HCT116 (cell line): Measurements from ENCODE around the gene CELF2. TPM values are rescaled to one million over a fixed set of nuclear protein-coding genes. Genes with fewer than 3 reads are reported as not detected.

Experiments used
- ATAC-seq: fragments of 200-7000 bp; cut with Tn5 transposase; 2 replicates; pipeline ENCODE4 v1.9.1; 2020; ENCODE audit warnings: mild to moderate bottlenecking, moderate library complexity
- BruUV-seq: library from RNA; stranded (reverse); fragments of 400-500 nt; replicated peaks from 2 replicates; lab custom pipeline; 2021; lab: Mats Ljungman, UMichigan
- CTCF ChIA-PET: fragments of 300-600 bp; sonication (Branson Sonifier 250); formaldehyde crosslinking; loops from one replicate; lab custom pipeline; 2021; ENCODE audit warnings: antibody characterized with exemption; lab: Charles Lee
- POLR2A ChIA-PET: fragments of 300-600, 350-600 bp; sonication (Branson Sonifier 250); formaldehyde crosslinking; loops from one replicate; lab custom pipeline; 2021; ENCODE audit warnings: antibody characterized with exemption; lab: Charles Lee
- RAD21 ChIA-PET, 2 experiments: fragments of 300-600 bp; sonication (Branson Sonifier 250); formaldehyde crosslinking; loops; one replicate each; lab custom pipeline; 2023; ENCODE audit warnings: low total read pairs in 2 of 2; ENCODE audit not compliant: uncharacterized antibody in 2 of 2, unreplicated experiment in 2 of 2, low non-redundant PET in 1 of 2; lab: Charles Lee
- DNase-seq: peaks from one replicate; pipeline ENCODE4 v3.0.0-alpha.2; 2010; ENCODE audit warnings: low read depth, low spot score
- H2AFZ ChIP-seq: fragments of 200-600 bp; shearing (Covaris generic), sonication (generic); 2 replicates; pipeline ENCODE4 v1.6.1; 2017; ENCODE audit warnings: low read depth, mixed run types, mixed read lengths, antibody characterized with exemption, low read length; ENCODE audit not compliant: poor library complexity, severe bottlenecking
- H3K27ac ChIP-seq: 2 replicates; pipeline ENCODE4 v1.5.1; 2012; ENCODE audit warnings: low read depth, low read length
- H3K27me3 ChIP-seq: fragments of 200-600 bp; sonication (generic); 2 replicates; pipeline ENCODE4 v1.6.1; 2016; ENCODE audit warnings: mixed run types, low read length, mixed read lengths; ENCODE audit not compliant: insufficient read depth
- H3K36me3 ChIP-seq, 2 experiments: fragments of 200-500 bp in 1 of 2; fragments of 200-600 bp in 1 of 2; sonication (Bioruptor generic) in 1 of 2; sonication (generic) in 1 of 2; 2 replicates each; pipeline versions ENCODE4 v1.5.1 to v1.6.1; 2014 to 2016; ENCODE audit warnings: low read length in 2 of 2, inconsistent platforms in 1 of 2, mixed read lengths in 1 of 2, mixed run types in 1 of 2; ENCODE audit not compliant: insufficient read depth in 2 of 2, control insufficient read depth in 1 of 2
- H3K4me1 ChIP-seq, 2 experiments: fragments of 200-600 bp in 1 of 2; sonication (generic) in 1 of 2; 2 replicates each; pipeline versions ENCODE4 v1.5.1 to v1.6.1; 2012 to 2017; ENCODE audit warnings: low read length in 2 of 2, inconsistent platforms in 1 of 2, mild to moderate bottlenecking in 1 of 2, mixed read lengths in 1 of 2, mixed run types in 1 of 2, moderate library complexity in 1 of 2; ENCODE audit not compliant: insufficient read depth in 2 of 2, control insufficient read depth in 1 of 2
- H3K4me2 ChIP-seq: fragments of 200-600 bp; sonication (generic); 2 replicates; pipeline ENCODE4 v1.6.1; 2017; ENCODE audit warnings: mixed run types, low read length, mixed read lengths
- H3K4me3 ChIP-seq, 2 experiments: fragments of 200-600 bp in 1 of 2; sonication (generic) in 1 of 2; replicated peaks in 1 of 2; 2 replicates each; pipeline ENCODE4 v1.5.1; 2011 to 2016; ENCODE audit warnings: low read length in 2 of 2, control low read depth in 1 of 2, low read depth in 1 of 2, mild to moderate bottlenecking in 1 of 2, mixed read lengths in 1 of 2, mixed run types in 1 of 2
- H3K79me2 ChIP-seq: fragments of 200-600 bp; sonication (generic); 2 replicates; pipeline ENCODE4 v1.6.1; 2017; ENCODE audit warnings: mild to moderate bottlenecking, mixed run types, low read length, moderate library complexity, mixed read lengths; ENCODE audit not compliant: insufficient read depth
- H3K9ac ChIP-seq: fragments of 200-600 bp; sonication (generic); 2 replicates; pipeline ENCODE4 v1.6.1; 2016; ENCODE audit warnings: low read length, mixed read lengths
- H3K9me2 ChIP-seq: fragments of 200-600 bp; sonication (generic), shearing (Covaris generic); 2 replicates; pipeline ENCODE4 v1.6.1; 2017; ENCODE audit warnings: mixed run types, mild to moderate bottlenecking, moderate library complexity; ENCODE audit not compliant: insufficient read depth
- H3K9me3 ChIP-seq, 2 experiments: fragments of 200-500 bp in 1 of 2; fragments of 200-600 bp in 1 of 2; sonication (Bioruptor generic) in 1 of 2; sonication (generic) in 1 of 2; 2 replicates each; pipeline ENCODE4 v1.6.1; 2014 to 2017; ENCODE audit warnings: low read length in 2 of 2, mixed read lengths in 2 of 2, inconsistent platforms in 1 of 2, low read depth in 1 of 2, mild to moderate bottlenecking in 1 of 2, mixed run types in 1 of 2, moderate library complexity in 1 of 2; ENCODE audit not compliant: control insufficient read depth in 1 of 2, insufficient read depth in 1 of 2
- H4K20me1 ChIP-seq: fragments of 200-600 bp; sonication (generic), shearing (Covaris generic); 2 replicates; pipeline ENCODE4 v1.6.1; 2017; ENCODE audit warnings: mixed run types, mild to moderate bottlenecking, moderate library complexity; ENCODE audit not compliant: insufficient read depth
- CEBPB ChIP-seq: IDR thresholded peaks from 2 replicates; pipeline ENCODE4 v1.6.1; 2012; ENCODE audit warnings: low read depth
- EGR1 ChIP-seq: IDR thresholded peaks from 2 replicates; pipeline ENCODE4 v1.6.1; 2012; ENCODE audit warnings: low read depth
- ELF1 ChIP-seq: IDR thresholded peaks from 2 replicates; pipeline ENCODE4 v1.6.1; 2012; ENCODE audit warnings: low read depth, borderline replicate concordance
- EZH2 ChIP-seq: fragments of 200-600 bp; sonication (generic); IDR thresholded peaks from 2 replicates; pipeline ENCODE4 v1.6.1; 2017; ENCODE audit warnings: antibody characterized with exemption, mixed run types
- EZH2phosphoT487 ChIP-seq: fragments of 200-600 bp; IDR thresholded peaks from 2 replicates; pipeline ENCODE4 v1.6.1; 2018; ENCODE audit warnings: antibody characterized with exemption, borderline replicate concordance
- JUND ChIP-seq: IDR thresholded peaks from 2 replicates; pipeline ENCODE4 v1.6.1; 2012
- RAD21 ChIP-seq: IDR thresholded peaks from 2 replicates; pipeline ENCODE4 v1.6.1; 2012; ENCODE audit warnings: low read depth, mild to moderate bottlenecking
- REST ChIP-seq: IDR thresholded peaks from 2 replicates; pipeline ENCODE4 v1.6.1; 2012; ENCODE audit warnings: low read depth
- SIN3A ChIP-seq: IDR thresholded peaks from 2 replicates; pipeline ENCODE4 v1.6.1; 2012; ENCODE audit warnings: low read depth
- SP1 ChIP-seq: IDR thresholded peaks from 2 replicates; pipeline ENCODE4 v1.6.1; 2012; ENCODE audit warnings: low read depth
- intact Hi-C: fragments of 100-400 bp; cut with micrococcal nuclease; formaldehyde crosslinking; loops from 2 replicates; pipeline ENCODE4 v1.10.0; 2022
- total RNA-seq: library from RNA; stranded (reverse); gene quantifications from one replicate; pipeline ENCODE4 v1.2.1, GENCODE V29; 2021; ENCODE audit not compliant: unreplicated experiment
- TF ChIP-seq, protein P1 (sequence below): IDR thresholded peaks from 2 replicates; pipeline ENCODE4 v1.6.1; 2012

The CELF2 gene
- total RNA-seq, 1 experiment from 2014 or later, result 0.66 TPM

- Histone ChIP-seq H3K4me3 (no peak overlapping the region), H3K9me2 (no peaks in the 10 kb centered on the region), H3K4me2 (no peak overlapping the region), H3K36me3 (no peaks in the 10 kb centered on the region), H3K4me1 (no peaks in the 10 kb centered on the region), H2AFZ (no peak overlapping the region), H3K9ac (no peak overlapping the region), H3K27ac (no peak overlapping the region), H3K9me3 (no peaks in the 10 kb centered on the region), H3K27me3 (no peaks in the 10 kb centered on the region), H3K79me2 (no peaks in the 10 kb centered on the region), H4K20me1 (no peaks in the 10 kb centered on the region)
- POLR2A ChIA-PET, result no interaction called here
- ATAC-seq (no peak), DNase-seq (no peak)
- CTCF ChIA-PET, result no interaction called here
- RAD21 ChIA-PET, result no interaction called here
- intact Hi-C loops, result no loop called here
- BruUV-seq, result no TSS peak
- TF ChIP-seq ELF1, result no peak
- TF ChIP-seq EGR1, result no peak
- TF ChIP-seq SIN3A, result no peak
- no peak for TF ChIP-seq CEBPB
- no peak for TF ChIP-seq REST
- TF ChIP-seq, protein P1, sequence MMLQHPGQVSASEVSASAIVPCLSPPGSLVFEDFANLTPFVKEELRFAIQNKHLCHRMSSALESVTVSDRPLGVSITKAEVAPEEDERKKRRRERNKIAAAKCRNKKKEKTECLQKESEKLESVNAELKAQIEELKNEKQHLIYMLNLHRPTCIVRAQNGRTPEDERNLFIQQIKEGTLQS, result no peak
- no peak for TF ChIP-seq SP1
- TF ChIP-seq RAD21, result no peak
- no peak for TF ChIP-seq JUND
- no peak for TF ChIP-seq EZH2
- no peak for TF ChIP-seq EZH2phosphoT487
Observed at GRCh38 chr10:11020548-11020942, 2.9 kb downstream of the CELF2 start.
